Breast epithelium (tissue), 3 donors: ENCODE data around the gene SNX9.

ENCODE experiments used
- POLR2A ChIP-seq: fragments of 450-650 bp; IDR thresholded peaks from one replicate; pipeline ENCODE4 v1.6.1; 2016; ENCODE audit warnings: antibody characterized with exemption, mild to moderate bottlenecking, moderate library complexity
- POLR2AphosphoS5 ChIP-seq, 3 donors: sonication (generic); formaldehyde crosslinking; IDR thresholded peaks; one replicate each; pipeline ENCODE4 v1.6.1; 2017; ENCODE audit warnings: antibody characterized with exemption in 3 of 3
- TF ChIP-seq, protein P1 (sequence below), 3 donors: fragments of 450-650 bp; IDR thresholded peaks; one replicate each; pipeline ENCODE4 v1.5.1; 2016 to 2017; ENCODE audit warnings: antibody characterized with exemption in 3 of 3, mild to moderate bottlenecking in 3 of 3, moderate library complexity in 3 of 3

DNA sequence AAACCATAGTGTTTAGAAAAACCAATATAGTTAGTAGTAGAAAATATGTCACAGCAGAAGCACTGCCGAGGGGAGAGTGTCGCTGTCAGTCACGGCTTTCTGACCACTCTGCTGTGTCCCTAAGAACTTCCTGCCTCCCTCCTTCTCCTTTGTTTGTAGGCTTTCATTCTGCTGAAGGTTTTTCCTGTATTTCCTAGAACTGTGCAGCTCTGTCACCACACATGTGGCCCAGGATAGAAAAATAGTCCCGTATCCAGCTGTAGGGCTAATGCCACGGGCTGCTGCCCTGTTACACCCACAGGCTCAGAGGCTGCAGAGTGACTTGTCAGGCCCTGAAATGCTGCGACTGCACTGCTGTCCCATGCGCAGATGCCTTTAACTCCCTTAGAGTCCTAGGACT lies 106.0 kb downstream of the SNX9 start:
- TF ChIP-seq POLR2AphosphoS5 (IDR thresholded peaks at IDR 0.05) (no peak), POLR2A (no peak)
- TF ChIP-seq, protein P1, sequence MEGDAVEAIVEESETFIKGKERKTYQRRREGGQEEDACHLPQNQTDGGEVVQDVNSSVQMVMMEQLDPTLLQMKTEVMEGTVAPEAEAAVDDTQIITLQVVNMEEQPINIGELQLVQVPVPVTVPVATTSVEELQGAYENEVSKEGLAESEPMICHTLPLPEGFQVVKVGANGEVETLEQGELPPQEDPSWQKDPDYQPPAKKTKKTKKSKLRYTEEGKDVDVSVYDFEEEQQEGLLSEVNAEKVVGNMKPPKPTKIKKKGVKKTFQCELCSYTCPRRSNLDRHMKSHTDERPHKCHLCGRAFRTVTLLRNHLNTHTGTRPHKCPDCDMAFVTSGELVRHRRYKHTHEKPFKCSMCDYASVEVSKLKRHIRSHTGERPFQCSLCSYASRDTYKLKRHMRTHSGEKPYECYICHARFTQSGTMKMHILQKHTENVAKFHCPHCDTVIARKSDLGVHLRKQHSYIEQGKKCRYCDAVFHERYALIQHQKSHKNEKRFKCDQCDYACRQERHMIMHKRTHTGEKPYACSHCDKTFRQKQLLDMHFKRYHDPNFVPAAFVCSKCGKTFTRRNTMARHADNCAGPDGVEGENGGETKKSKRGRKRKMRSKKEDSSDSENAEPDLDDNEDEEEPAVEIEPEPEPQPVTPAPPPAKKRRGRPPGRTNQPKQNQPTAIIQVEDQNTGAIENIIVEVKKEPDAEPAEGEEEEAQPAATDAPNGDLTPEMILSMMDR (IDR thresholded peaks at IDR 0.05), result no peak
